ENCODE data around the gene RTP3.
"Not testable (repeated sequence)": the region's sequence is repeated elsewhere in the genome, so short reads cannot be mapped to it uniquely, and the experiment has no call there.

The RTP3 gene

DNA sequence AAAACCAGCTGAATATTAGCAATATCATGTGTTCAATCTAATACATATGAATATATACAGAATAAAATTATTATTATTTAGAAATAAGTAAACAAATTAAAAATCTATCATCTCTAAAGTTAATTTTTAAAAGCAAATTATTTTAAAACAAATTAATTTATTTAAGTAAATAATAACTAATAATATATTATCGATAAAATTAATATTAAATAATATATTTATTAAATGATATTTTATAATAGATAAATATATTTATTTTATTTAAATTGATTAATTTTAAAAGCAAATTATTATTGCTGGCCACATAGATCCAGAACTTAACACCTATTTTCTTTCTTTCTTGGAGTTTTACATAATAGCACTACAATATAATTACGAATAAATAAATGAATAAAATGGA is 22.2 kb downstream of the RTP3 start:
- no peak for DNase-seq

DNA sequence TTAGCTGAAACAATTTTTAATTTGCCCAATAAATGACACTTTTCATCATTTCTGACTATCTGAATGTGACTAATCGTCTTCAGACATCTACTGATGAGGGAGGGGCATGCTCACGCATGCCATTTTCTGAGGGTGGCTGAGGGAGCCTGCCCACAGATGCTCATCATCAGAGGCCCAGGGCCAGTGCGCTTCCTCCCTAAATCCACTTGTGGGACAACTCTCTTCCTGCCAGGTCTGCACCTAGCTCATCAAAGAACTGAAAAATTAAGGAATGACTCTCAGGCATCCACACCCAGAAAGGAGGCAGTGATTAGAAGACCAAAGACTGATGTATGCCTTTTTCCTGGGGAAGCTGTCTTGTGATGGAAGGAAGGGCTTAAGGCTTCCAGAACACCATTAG is 22.8 kb downstream of the RTP3 start:
- no peak for DNase-seq

DNA sequence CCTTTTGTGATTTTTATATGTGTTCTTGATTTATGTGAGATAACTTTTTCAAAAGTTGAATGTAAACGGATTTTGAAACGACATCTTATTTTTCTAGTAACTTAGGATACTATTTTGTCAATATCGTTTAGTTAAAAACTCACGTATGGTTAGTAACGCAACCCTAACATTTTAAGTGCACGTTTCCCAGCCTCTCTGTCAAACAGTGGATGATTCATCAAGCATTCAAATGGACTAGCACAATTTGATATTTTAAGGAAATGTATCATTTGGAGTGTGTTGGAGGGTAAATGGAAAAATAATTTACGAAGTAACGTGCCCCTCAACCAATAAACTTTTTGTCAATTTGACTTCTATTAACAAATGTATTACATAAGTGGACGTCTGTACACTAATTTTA is 23.3 kb downstream of the RTP3 start:
- no peak for DNase-seq

DNA sequence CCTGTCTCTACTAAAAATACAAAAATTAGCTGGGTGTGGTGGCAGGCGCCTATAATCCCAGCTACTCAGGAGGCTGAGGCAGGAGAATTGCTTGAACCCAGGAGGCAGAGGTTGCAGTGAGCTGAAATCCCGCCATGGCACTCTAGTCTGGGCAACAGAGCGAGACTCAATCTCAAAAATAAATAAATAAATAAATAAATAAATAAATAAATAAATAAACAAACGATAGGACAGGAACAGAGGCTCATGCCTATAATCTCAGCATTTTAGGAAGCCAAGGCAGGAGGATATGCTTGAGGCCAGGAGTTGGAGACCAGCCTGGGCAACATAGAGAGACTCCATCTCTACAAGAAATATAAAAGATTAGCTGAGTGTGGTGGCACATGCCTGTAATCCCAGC is 24.4 kb downstream of the RTP3 start:
- DNase-seq = not testable (repeated sequence)

DNA sequence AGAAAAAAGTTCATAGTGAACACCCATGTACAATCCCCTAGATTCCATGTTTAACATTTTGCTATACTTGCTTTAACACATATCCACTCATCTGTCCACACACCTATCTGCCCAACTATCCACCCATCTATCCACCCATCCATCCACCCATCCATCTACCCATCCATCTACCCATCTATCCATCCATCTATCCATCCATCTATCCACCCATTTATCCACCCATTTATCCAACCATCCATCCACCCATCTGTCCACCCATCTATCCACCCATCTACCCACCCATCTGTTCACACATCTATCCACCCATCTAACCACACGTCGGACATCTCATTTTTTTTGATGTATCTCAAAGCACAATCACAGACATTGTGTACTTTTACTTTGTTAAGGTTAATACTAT is 25.8 kb downstream of the RTP3 start:
- no peak for DNase-seq

DNA sequence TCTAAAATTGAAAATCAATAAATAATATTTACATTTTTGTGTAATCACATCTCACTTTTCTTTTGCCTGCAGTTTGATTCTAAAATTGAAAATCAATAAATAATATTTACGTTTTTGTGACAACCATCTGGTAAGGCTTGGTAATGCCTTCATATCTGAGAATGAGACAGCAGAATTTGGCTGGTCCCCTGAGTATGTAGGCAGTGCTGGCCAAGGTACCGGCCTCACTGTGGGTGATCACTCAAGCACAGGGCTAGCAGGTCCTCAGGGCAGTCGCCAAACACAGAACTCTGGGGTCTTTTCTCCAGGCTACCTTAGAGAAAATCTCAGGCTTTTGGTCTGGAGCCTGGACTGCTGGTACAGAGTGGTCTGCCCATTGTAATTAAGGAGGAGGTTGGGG is 26.2 kb downstream of the RTP3 start:
- no peak for DNase-seq

DNA sequence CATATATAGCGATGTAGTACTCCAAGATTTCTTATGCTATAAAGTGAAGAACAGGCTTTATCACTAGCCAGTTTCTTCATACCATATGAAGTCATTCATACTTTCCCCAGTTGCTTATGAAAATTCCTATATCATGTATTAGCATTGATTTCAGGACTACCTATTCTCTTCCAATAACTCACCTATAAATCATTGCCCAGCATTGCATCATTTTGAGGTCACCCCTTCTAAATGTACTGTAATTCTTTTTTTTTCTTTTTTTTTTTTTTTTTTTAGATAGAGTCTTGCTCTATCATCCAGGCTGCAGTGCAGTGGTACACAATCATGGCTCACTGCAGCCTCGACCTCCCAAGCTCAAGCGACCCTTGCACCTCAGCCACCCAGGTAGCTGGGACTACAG is 27.1 kb downstream of the RTP3 start:
- no peak for DNase-seq

DNA sequence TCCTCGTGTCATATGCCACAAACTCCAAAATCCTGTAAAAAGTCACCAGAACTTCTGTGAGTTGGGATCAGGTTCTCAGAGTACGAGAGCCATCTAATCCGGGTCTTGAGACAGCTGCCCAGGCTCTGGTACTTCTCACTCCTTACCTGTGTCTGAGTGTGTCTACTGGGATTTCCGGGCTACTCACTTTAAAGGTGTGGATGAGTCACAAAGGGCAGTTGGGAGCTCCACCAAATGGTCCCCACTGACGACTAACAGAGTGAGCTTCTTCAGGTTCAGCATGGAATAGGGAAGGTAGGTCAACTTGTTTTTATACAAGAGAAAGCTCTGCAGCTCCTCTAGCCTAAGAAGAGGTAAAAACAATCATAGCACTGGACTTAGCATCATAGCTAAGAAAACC is 29.5 kb downstream of the RTP3 start:
- DNase-seq = no peak

DNA sequence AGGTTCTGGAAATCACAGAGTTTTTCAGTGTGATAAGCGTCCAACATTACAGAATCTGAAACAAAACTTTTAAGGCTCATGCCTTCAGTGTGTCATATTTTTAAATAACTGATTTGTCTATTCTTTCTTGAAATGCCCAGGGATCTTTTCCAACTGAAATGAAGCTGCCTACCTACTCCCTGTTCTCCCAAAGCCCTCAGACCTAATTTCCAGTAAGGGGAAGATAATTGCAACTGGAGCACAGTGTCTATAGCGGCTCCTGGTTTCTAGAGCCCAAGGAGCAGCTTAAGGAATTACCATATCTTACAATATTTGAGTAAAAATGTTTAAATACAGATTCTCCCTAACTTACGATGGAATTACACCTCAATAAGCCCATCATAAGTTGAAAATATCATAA is 35.3 kb downstream of the RTP3 start:
- DNase-seq = no peak

DNA sequence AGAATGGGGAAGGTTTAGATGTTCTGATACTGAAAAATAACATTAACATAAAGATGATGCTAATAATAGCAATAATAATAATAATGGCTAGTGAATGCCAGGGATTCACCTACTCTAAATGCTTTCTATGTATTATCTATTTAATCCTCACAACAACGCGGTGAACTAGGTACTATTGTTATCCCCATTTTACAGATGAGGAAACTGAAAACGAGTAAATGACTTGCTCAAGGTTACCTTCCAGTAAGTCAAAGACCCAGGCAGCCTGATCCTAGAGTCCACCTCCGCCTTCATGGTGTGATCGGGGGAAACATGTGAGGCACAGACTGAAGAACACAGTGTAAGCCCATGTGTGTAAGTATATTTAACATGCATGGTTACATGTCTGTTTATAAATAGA is 38.0 kb downstream of the RTP3 start:
- no peak for DNase-seq

DNA sequence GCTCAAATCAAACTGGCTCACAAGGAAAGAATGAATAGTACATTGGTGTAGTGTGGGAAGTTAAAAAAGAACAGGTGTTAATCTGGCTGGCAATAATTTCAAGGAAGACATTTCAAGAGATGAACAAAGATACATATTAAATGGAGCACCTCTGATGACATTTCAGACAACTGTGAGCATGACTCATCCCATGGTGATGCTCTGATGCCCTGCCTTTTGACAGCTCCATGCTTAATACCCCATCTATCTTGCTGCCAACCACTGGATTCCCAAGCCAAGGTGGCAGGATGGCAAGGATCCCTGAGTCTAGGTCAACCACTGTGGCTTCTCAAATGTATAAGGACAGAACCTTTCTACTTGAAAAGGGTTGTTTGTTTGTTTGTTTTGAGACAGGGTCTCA is 39.0 kb downstream of the RTP3 start:
- no peak for DNase-seq

DNA sequence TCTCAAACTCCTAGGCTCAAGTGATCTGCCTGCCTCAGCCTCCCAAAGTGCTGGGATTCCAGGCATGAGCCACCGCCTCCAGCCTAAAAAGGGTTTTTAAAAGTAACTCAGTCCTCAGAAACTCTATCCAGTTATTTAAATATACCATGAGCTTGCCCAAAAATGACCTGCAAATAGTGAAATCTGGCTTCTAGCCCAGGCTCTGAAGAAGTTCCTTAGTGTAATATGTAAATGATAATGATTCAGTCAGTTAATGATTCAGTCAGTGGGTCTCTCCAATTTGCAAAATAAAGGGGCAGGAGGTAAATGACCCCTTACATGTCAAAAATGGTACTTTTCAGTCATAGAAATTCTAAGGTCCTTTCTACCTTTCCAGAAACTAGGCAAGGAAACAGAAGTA is 39.5 kb downstream of the RTP3 start:
- no peak for DNase-seq

DNA sequence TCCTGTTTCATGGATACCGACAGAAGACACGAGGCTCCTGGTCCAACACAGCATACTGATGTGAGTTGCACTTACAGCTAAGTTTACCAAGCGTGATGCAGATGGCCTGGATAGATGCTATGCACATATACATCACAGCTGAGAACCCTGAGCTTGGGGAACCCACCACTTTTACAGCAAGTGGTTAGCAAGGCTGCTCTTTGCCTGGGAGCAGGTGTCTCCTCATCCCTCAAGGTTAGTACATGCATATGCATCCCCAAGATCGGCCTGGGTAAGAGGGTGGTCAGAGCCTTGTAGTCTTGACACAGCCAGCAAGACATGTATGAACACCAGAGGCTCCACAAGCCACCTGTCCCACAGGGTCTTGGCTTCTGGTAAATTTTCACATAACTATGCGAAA is 40.0 kb downstream of the RTP3 start:
- DNase-seq = no peak

DNA sequence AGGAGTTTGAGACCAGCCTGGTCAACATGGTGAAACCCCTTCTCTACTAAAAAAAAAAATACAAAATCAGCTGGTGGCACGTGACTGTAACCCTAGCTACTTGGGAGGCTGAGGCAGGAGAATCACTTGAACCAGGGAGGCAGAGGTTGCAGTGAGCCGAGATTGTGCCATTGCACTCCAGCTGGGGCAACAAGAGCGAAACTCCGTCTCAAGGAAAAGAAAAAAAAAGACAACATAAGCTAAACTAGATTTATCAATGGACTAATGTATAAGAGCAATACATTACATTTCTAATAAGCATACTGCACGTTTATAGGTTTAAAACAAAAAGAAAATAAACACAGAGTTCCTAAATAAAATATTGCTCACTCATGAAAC is 40.6 kb downstream of the RTP3 start:
- not testable (repeated sequence) for DNase-seq

DNA sequence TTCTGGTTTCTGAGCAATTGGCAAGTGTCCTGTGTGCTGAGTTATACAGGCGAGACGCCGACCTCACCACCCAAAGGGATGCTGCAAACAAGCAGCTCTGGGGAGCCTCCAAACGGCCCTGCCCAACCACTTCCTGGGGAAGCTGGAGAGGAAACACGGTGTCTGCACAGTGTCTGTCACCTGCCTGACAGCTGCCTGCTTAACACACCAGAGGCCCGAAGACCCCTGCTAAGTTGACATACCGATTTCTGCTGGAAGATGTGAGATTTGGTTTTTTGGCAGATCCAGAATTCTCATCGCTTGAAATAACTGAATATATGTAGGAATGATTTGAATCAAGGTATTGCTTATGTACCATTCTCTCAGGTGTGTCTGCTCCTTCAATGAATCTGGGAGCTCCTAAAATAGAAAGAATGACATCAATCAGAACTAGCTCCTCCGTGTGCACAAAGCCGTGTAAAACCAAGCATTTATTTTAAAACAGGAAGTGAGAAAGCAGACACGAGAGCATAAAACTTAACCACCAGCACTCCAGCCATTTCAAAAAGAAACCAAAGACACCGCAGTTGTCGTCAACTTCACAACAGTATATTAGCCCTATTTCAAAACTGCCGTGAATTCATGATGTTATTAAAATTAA is 41.1 kb downstream of the RTP3 start:
- peak; percentile 38 to 95 (median 71) for DNase-seq

DNA sequence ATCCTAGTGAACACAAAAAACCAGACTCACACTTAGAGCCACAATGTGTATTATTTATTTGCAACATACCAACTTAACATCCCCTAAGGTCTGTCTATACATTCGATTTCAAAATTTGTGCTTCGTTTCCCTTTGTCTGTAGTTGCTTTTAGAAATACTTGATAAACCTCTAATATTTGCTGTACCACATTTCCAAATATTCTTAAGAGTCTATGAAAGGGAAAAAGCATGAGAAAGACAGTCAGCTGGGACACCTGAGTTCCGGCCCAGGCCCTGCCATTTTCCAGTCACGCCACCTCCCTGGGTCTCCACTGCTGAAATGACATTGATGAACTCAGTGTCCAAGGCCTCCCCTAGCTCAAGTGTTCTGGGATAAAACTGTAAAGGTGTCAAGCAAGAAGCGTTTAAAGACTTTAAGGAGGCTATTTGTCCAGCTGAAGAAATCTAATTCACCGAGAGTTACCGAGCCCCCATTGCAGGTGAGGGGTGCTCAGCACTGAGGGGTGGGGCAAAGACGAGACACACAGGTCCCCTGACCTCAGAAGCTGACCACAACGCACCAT is 41.7 kb downstream of the RTP3 start:
- DNase-seq = no peak

DNA sequence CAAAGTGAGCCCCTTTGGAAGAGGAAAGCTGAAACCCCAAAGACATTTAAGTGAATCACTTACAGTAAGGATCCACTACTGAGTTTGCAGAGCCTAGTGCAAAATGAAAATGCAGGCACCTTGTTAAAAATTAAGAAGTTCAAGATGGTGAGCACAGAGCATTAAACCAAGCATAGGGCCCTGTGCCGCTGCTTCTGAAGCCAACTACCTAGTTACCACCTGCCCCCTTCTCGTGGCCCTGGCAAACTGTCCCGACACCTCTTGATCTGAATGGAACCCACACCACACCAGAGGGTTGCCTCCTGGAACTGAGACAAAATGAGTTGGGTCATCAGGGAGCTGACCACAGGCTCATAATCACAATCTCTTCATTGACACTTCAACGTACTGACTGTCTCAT is 42.8 kb downstream of the RTP3 start:
- no peak for DNase-seq

DNA sequence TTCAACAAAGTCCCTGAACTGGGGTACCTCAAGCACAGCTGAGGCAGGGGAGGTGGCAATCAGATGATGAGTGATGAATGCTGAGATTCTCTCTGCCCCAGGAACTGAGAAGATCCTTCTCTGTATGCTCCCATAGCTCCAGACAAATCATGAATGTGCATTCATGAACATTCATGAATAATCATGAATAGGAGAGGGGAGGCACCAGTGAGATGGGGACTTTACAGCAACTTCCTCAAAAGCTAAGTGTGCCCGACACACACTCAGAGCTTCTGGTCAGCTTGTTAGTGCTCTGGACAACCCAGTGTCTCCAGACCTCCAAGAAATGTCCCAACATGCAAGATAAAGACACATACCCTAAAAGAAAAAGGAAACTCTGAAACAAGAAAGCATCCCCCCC is 44.1 kb downstream of the RTP3 start:
- no peak for DNase-seq

DNA sequence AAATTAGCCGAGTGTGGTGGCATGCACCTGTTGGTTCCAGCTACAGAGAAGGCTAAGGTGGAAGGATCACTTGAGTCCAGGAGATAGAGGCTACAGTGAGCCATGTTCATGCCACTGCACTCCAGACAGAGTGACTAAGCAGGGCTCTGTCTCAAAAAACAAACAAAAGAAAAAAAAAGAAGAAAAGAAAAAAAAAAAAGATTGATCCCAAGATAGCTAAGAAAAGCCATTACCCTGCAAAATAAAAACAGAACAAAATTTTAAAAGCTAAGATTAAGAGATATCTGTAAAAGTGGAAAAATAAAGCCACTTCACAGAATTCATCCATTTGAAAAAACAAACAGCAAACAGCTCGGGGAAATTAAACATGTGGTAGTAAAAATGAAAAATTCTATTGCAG is 44.6 kb downstream of the RTP3 start:
- no peak for DNase-seq

DNA sequence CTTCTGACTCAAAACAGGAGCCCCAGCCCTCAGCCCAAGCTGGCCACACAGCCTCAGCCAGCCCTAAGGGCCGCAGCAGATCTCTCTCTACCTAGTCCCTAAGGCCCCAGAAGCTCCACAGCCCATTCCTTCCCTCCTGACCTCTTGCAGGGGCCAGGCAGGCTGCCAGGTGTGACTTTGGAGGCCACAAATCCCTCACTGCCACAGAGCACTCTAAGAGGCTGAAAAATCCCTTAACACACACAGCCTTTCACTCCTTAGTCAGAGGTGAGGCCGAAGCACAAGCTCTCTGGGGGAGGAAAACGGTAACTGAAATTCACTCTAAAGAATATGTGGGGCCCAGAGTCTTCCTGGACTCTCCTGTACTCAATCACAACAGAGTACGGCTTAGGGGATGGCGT is 45.0 kb downstream of the RTP3 start:
- no peak for DNase-seq

DNA sequence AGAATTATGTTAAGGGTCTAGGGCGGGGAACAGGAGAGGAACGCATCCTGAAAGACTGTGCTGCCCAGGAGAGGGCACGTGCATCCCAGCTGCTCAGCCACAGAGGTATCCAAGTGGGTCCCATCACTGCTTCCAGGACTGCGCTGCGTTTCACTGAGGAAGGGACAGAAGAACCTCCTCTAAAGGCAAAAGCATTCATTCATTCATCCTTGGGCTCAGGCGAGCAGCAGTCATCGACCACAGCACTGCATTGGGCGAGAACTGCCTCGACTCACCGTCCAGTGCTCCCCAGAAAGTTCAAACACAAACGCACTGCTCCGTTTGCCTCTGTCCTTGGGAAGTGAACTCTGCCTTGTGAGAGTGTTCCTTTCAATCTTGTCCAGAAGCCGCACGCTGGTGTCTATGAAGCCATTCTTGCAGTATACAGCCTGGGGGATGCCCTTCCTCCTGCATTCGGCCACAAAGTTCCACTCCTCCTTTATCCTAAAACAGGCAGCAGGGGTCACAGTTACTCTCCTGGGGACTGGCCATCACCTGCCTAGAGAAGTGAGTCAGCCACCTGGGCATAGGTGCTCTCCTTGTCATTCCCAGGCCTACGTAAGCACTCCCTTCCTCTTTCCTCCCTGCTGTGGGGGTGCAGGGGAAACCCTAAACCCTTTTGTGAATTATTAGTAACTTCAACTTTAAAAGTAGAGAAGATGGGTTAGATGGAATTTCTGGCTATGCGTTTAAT is 47.2 kb downstream of the RTP3 start:
- DNase-seq = no peak

DNA sequence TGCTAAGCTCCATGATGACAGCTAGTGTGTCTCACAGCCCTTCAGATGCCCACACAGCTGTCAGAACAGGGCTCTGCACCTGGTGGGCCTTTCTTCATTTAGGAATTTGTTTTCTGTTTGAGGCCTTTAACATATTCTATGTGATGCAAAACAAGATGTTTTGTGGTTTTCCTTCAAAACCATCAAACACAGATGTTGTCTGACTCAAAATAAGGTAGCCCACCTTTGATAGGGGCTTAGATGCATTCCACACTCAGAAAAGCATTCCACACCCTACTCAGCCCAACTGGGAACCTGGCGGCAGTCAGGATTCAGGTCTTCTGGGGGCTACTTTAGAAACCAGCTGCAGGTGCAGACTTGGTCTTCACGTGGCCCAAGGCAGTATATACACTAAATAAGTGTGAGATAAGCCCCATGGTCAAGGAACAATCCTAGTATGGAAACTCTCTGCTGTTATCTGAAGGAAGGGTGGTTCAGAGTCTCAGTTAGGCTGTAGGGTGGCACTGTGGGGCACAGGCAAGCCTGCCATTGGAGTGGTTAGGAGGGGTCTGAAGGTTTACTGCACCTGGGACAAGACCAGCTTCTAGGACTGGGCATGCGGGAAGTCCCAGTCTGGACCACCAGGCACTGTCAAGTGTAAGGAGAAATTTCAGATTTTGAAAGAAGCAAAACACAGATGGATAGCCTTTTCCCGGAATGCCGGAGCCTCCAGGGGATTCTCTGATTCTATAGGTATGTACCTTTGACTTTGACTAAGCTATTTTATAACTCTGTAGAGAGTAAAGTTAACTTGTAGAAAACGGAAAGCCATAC is 48.2 kb downstream of the RTP3 start:
- peak in 1 of 5 experiments; percentile 22 for DNase-seq

DNA sequence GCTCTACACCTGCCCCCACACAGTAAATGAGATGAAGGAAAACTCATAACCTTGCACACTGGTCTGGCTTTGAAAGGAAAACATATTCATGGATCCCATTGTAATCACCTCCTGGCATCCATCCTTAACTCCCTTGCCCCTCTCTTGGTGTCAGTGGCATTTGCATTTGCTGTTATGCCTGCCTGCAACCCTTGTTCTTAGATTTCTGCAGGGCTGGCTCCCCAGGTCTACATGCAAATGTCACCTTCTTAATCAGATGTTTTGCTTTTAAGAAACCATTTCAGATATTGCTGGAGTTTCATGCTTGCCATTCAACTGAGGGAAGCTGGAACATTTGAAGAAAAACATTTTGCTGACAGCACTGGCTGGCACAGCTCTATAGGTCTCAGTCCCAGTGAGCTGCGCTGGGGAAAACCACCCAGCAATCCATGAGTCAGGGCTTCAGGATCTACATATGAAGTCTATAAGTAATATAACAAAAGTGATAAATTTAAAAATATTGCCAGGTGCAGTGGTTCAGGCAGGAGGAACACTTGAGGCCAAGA is 49.2 kb downstream of the RTP3 start:
- DNase-seq = no peak

All from T-helper 2 cell (primary cell).